Activated naive CD8-positive, alpha-beta T cell (primary cell): ENCODE results near the gene FTCD.
A peak's percentile ranks its signal among the peaks of the same experiment; 100 is the strongest.
"Not testable (repeated sequence)": the region's sequence is repeated elsewhere in the genome, so short reads cannot be mapped to it uniquely, and the experiment has no call there.

ENCODE experiments used
- H3K27ac Mint-ChIP-seq: one replicate; pipeline ENCODE4 v1.8.0; 2021; ENCODE audit warnings: mixed read lengths
- H3K27me3 Mint-ChIP-seq: one replicate; pipeline ENCODE4 v1.8.0; 2021; ENCODE audit warnings: mixed read lengths
- H3K36me3 Mint-ChIP-seq: one replicate; pipeline ENCODE4 v1.8.0; 2021; ENCODE audit warnings: mixed read lengths
- H3K4me1 Mint-ChIP-seq: one replicate; pipeline ENCODE4 v1.8.0; 2021; ENCODE audit warnings: low read depth, mixed read lengths
- H3K4me3 Mint-ChIP-seq: one replicate; pipeline ENCODE4 v1.8.0; 2021; ENCODE audit warnings: mild to moderate bottlenecking, mixed read lengths
- H3K9me3 Mint-ChIP-seq: one replicate; pipeline ENCODE4 v1.8.0; 2021; ENCODE audit warnings: low read depth, mixed read lengths

FTCD gene

GRCh38 chr21:46190491-46191131 lies 35.2 kb upstream of the FTCD start:
- no peaks in the 10 kb centered on the region for H3K27me3 Mint-ChIP-seq
- no peak overlapping the region for H3K4me3 Mint-ChIP-seq
- H3K36me3 Mint-ChIP-seq = peaks cover 5% of the 10 kb centered on the region
- H3K9me3 Mint-ChIP-seq = no peaks in the 10 kb centered on the region
- H3K4me1 Mint-ChIP-seq = peaks cover under 1% of the 10 kb centered on the region
- H3K27ac Mint-ChIP-seq = no peak overlapping the region

GRCh38 chr21:46189959-46190490 lies 34.6 kb upstream of the FTCD start:
- Mint-ChIP-seq H3K9me3 (no peaks in the 10 kb centered on the region), H3K27ac (no peak overlapping the region), H3K4me1 (peaks cover 6% of the 10 kb centered on the region), H3K4me3 (no peak overlapping the region), H3K27me3 (no peaks in the 10 kb centered on the region), H3K36me3 (peaks cover 5% of the 10 kb centered on the region)

- H3K27ac Mint-ChIP-seq = no peak overlapping the region
- H3K4me1 Mint-ChIP-seq = peaks cover 10% of the 10 kb centered on the region
- no peaks in the 10 kb centered on the region for H3K27me3 Mint-ChIP-seq
- H3K36me3 Mint-ChIP-seq = peaks cover 5% of the 10 kb centered on the region
- H3K4me3 Mint-ChIP-seq = no peak overlapping the region
- H3K9me3 Mint-ChIP-seq = no peaks in the 10 kb centered on the region
Observed at GRCh38 chr21:46189213-46189958, 34.0 kb upstream of the FTCD start.

GRCh38 chr21:46188226-46189212 lies 33.1 kb upstream of the FTCD start:
- no peak overlapping the region for H3K4me3 Mint-ChIP-seq
- H3K27me3 Mint-ChIP-seq = no peaks in the 10 kb centered on the region
- no peaks in the 10 kb centered on the region for H3K9me3 Mint-ChIP-seq
- peaks cover 12% of the 10 kb centered on the region for H3K4me1 Mint-ChIP-seq
- peaks cover 2% of the 10 kb centered on the region for H3K36me3 Mint-ChIP-seq
- H3K27ac Mint-ChIP-seq = no peak overlapping the region

GRCh38 chr21:46187814-46188213 lies 32.4 kb upstream of the FTCD start:
- Mint-ChIP-seq H3K4me3 (no peak overlapping the region), H3K9me3 (no peaks in the 10 kb centered on the region), H3K27ac (no peak overlapping the region), H3K36me3 (no peaks in the 10 kb centered on the region), H3K27me3 (no peaks in the 10 kb centered on the region), H3K4me1 (peaks cover 14% of the 10 kb centered on the region)

GRCh38 chr21:46187261-46187660 lies 31.9 kb upstream of the FTCD start:
- H3K4me3 Mint-ChIP-seq = no peak overlapping the region
- peaks cover 14% of the 10 kb centered on the region for H3K4me1 Mint-ChIP-seq
- H3K27me3 Mint-ChIP-seq = no peaks in the 10 kb centered on the region
- no peaks in the 10 kb centered on the region for H3K9me3 Mint-ChIP-seq
- H3K27ac Mint-ChIP-seq = no peak overlapping the region
- no peaks in the 10 kb centered on the region for H3K36me3 Mint-ChIP-seq

- H3K4me1 Mint-ChIP-seq = peaks cover 14% of the 10 kb centered on the region
- H3K4me3 Mint-ChIP-seq = peak overlapping the region; percentile 87
- no peaks in the 10 kb centered on the region for H3K27me3 Mint-ChIP-seq
- no peaks in the 10 kb centered on the region for H3K9me3 Mint-ChIP-seq
- no peaks in the 10 kb centered on the region for H3K36me3 Mint-ChIP-seq
- H3K27ac Mint-ChIP-seq = no peak overlapping the region
Observed at GRCh38 chr21:46185716-46186115, 30.3 kb upstream of the FTCD start.

- Mint-ChIP-seq H3K4me3 (peak overlapping the region; percentile 87), H3K9me3 (no peaks in the 10 kb centered on the region), H3K4me1 (peaks cover 14% of the 10 kb centered on the region), H3K27me3 (no peaks in the 10 kb centered on the region), H3K27ac (peak overlapping the region; percentile 83), H3K36me3 (no peaks in the 10 kb centered on the region)
Observed at GRCh38 chr21:46184625-46185555, 29.5 kb upstream of the FTCD start.

- peak within 1 kb of the TSS; percentile 87 for H3K4me3 Mint-ChIP-seq
- H3K27ac Mint-ChIP-seq = peak within 1 kb of the TSS; percentile 83
- H3K36me3 Mint-ChIP-seq = no peaks in the 10 kb centered on the region
- no peaks in the 10 kb centered on the region for H3K9me3 Mint-ChIP-seq
- peaks cover 14% of the 10 kb centered on the region for H3K4me1 Mint-ChIP-seq
- no peaks in the 10 kb centered on the region for H3K27me3 Mint-ChIP-seq
Observed at GRCh38 chr21:46183910-46184624, 28.7 kb upstream of the FTCD start, which contains the start of gene SPATC1L. TSS of gene SPATC1L (minus strand) at chr21:46184459. CDS start at chr21:46182816, 1,643 bp downstream.

- not testable (repeated sequence) for H3K9me3 Mint-ChIP-seq, H3K36me3 Mint-ChIP-seq, H3K27me3 Mint-ChIP-seq
- Mint-ChIP-seq H3K4me3 (peak overlapping the region; percentile 66), H3K27ac (peak overlapping the region; percentile 34), H3K4me1 (peaks cover 14% of the 10 kb centered on the region)
Observed at GRCh38 chr21:46183337-46183909, 28.0 kb upstream of the FTCD start.

GRCh38 chr21:46182548-46183336 lies 27.4 kb upstream of the FTCD start:
- Mint-ChIP-seq H3K27me3 (no peaks in the 10 kb centered on the region), H3K4me3 (peak overlapping the region; percentile 66), H3K4me1 (peaks cover 14% of the 10 kb centered on the region), H3K36me3 (no peaks in the 10 kb centered on the region), H3K9me3 (no peaks in the 10 kb centered on the region), H3K27ac (peak overlapping the region; percentile 34)

- Mint-ChIP-seq H3K27ac (no peak overlapping the region), H3K9me3 (no peaks in the 10 kb centered on the region), H3K4me3 (no peak overlapping the region), H3K36me3 (no peaks in the 10 kb centered on the region), H3K4me1 (peaks cover 14% of the 10 kb centered on the region), H3K27me3 (no peaks in the 10 kb centered on the region)
Observed at GRCh38 chr21:46181953-46182547, 26.7 kb upstream of the FTCD start.
